HepG2 (cell line): ENCODE results near the gene SLC12A5. TPM values are rescaled to one million over a fixed set of nuclear protein-coding genes. Genes with fewer than 3 reads are reported as not detected.

ENCODE experiments used
- AGO2 ChIP-seq: fragments of 200-400 bp; formaldehyde crosslinking; optimal IDR thresholded peaks from 2 replicates; pipeline ENCODE3; 2017; ENCODE audit warnings: mild to moderate bottlenecking, low read depth, low read length, moderate library complexity
- MIER2 ChIP-seq: IDR thresholded peaks from 2 replicates; pipeline ENCODE4 v1.6.1; 2016; ENCODE audit warnings: missing biosample characterization, missing genetic modification reagents
- ZNF225 ChIP-seq: sonication (generic); formaldehyde crosslinking; IDR thresholded peaks from 2 replicates; pipeline ENCODE4 v1.4.0; 2020; ENCODE audit warnings: mild to moderate bottlenecking, missing genetic modification reagents
- polyA plus RNA-seq, 8 experiments: library from polyadenylated mRNA; depleted of rRNA in 3 of 8; stranded (reverse) in 7 of 8; unstranded in 1 of 8; fragments of >200 nt; fragmentation: Illumina TruSeq in 4 of 8; extraction: Trizol in 4 of 8; gene quantifications; 2 replicates each; pipeline versions ENCODE4 v1.2.1 to v1.2.3, GENCODE V29; 2011 to 2016; ENCODE audit warnings: low read depth in 4 of 8, missing spikeins in 1 of 8, mixed read lengths in 1 of 8; ENCODE audit not compliant: insufficient read depth in 1 of 8
- total RNA-seq, 5 experiments: library from RNA; depleted of rRNA; stranded (reverse); fragments of >200 nt; fragmentation: Illumina TruSeq; extraction: Trizol; gene quantifications; 2 replicates each; pipeline ENCODE4 v1.2.3, GENCODE V29; 2016; ENCODE audit warnings: low read depth in 1 of 5
- TF ChIP-seq, protein P1 (sequence below): sonication (generic); formaldehyde crosslinking; IDR thresholded peaks from 2 replicates; pipeline ENCODE4 v1.8.1; 2023; ENCODE audit warnings: mild to moderate bottlenecking, moderate library complexity, missing genetic modification reagents
- TF ChIP-seq, protein P2 (sequence below): sonication (generic); formaldehyde crosslinking; IDR thresholded peaks from 2 replicates; pipeline ENCODE4 v1.4.0; 2020; ENCODE audit warnings: missing genetic modification reagents
- TF ChIP-seq, protein P3 (sequence below): sonication (generic); formaldehyde crosslinking; IDR thresholded peaks from 2 replicates; pipeline ENCODE4 v1.5.0; 2020; ENCODE audit warnings: mild to moderate bottlenecking, missing genetic modification reagents, moderate library complexity
- TF ChIP-seq, protein P4 (sequence below): IDR thresholded peaks from 2 replicates; pipeline ENCODE4 v1.6.1; 2016; ENCODE audit warnings: mild to moderate bottlenecking, missing biosample characterization, missing genetic modification reagents

SLC12A5 gene
- total and polyA plus RNA-seq, 2 of the 13 experiments (the other 11 are each of a cell fraction or from before 2014, with no cell fraction given): 4.3 to 5.4 TPM

DNA sequence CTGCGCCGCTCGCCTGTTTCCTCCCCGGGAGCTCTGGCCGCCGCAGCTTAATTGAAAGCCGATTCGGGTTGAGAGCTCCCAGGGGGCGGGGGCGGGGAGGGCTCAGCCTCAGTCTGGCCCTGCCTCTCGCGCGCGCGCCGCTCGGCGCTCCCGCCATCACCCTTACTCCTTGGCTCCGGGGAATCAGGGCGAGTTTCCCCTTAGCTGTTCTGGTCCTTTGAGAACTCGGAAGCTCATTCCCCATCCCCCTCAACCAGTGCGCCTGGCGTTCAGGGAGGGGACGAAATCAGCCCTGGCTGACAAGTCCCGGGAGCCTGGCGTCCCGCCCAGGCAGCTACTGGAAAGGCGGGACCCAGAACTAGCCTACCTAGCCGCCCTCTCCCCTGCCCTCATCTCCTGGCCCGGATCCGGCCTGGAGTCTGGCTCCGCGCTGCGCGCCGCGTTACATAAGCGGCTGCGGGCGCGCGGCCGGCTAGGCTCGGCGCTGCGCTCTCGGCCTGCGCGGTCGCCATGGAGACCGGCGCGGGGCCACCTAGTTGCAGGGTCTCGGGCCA is 2.8 kb downstream of the SLC12A5 start (continued):
- TF ChIP-seq, protein P1, sequence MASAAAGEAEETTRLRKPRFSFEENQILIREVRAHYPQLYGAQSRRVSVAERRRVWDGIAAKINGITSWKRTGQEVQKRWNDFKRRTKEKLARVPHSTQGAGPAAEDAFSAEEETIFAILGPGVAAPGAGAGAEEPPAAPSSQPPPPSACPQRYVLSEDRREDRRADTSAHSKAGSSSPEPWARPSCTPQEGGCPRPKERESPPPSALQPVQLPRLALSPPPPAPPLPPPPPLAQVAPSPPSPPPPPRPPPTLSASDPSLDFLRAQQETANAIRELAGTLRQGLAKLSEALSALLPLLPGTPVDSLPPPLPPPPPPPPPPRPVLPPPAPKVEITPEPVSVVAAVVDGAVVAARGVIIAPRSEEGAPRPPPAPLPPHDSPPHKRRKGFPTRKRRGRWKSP (CRISPR knock-in tag): peak; percentile 44; the same call in 1 of the 2 replicates
- TF ChIP-seq AGO2: peak; percentile 28
- TF ChIP-seq, protein P2, sequence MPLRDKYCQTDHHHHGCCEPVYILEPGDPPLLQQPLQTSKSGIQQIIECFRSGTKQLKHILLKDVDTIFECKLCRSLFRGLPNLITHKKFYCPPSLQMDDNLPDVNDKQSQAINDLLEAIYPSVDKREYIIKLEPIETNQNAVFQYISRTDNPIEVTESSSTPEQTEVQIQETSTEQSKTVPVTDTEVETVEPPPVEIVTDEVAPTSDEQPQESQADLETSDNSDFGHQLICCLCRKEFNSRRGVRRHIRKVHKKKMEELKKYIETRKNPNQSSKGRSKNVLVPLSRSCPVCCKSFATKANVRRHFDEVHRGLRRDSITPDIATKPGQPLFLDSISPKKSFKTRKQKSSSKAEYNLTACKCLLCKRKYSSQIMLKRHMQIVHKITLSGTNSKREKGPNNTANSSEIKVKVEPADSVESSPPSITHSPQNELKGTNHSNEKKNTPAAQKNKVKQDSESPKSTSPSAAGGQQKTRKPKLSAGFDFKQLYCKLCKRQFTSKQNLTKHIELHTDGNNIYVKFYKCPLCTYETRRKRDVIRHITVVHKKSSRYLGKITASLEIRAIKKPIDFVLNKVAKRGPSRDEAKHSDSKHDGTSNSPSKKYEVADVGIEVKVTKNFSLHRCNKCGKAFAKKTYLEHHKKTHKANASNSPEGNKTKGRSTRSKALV: peak; percentile 87
- TF ChIP-seq, protein P3, sequence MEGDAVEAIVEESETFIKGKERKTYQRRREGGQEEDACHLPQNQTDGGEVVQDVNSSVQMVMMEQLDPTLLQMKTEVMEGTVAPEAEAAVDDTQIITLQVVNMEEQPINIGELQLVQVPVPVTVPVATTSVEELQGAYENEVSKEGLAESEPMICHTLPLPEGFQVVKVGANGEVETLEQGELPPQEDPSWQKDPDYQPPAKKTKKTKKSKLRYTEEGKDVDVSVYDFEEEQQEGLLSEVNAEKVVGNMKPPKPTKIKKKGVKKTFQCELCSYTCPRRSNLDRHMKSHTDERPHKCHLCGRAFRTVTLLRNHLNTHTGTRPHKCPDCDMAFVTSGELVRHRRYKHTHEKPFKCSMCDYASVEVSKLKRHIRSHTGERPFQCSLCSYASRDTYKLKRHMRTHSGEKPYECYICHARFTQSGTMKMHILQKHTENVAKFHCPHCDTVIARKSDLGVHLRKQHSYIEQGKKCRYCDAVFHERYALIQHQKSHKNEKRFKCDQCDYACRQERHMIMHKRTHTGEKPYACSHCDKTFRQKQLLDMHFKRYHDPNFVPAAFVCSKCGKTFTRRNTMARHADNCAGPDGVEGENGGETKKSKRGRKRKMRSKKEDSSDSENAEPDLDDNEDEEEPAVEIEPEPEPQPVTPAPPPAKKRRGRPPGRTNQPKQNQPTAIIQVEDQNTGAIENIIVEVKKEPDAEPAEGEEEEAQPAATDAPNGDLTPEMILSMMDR (CRISPR knock-in tag): no peak
- no peak for TF ChIP-seq ZNF225 (CRISPR knock-in tag)
- TF ChIP-seq, protein P4, sequence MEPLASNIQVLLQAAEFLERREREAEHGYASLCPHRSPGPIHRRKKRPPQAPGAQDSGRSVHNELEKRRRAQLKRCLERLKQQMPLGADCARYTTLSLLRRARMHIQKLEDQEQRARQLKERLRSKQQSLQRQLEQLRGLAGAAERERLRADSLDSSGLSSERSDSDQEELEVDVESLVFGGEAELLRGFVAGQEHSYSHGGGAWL: peak; percentile 48; the same call in 1 of the 2 replicates
- 0 out of 2 replicates have a peak, but pooled peaks have one; percentile 52 for TF ChIP-seq MIER2 (CRISPR knock-in tag)
